Parietal lobe (tissue), 1 donor: ENCODE measurements around the gene TCEAL6. TPM values are rescaled to one million over a fixed set of nuclear protein-coding genes. Genes with fewer than 3 reads are reported as not detected.

Experiments
- total RNA-seq: library from RNA; depleted of rRNA; stranded (reverse); fragments of >200 nt; gene quantifications from one replicate; pipeline ENCODE4 v1.2.3, GENCODE V29; 2014

The TCEAL6 gene
- total RNA-seq: 5.9 TPM

DNA sequence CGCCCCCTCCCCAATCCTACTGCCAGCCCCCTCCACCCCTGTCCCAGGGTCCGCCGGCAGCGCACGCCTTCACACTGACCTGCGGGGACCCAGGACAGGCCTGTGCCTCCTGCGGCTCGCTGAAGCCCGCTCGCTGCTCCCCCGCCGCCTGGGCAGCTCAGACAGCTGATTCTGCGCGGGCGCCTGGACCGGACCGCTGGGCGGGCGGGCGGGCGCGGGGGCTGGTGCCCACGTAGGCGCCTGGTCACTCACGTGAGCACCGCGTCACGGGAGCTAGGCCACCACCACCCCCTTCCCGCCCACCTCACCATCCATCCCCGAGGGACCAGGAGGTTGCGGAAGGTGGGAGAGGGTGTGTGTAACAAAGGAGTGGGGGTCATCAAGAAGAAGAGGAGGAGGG, at the start of gene TCEAL6:
Gene TCEAL6 (minus strand): TSS at position 208 of the 400 bp plus-strand sequence.

GRCh38 chrX:102155806-102156179, 13.5 kb upstream of the TCEAL6 start, which contains the start of gene BEX5:
BEX5 (minus strand) TSS chrX:102155977; CDS start chrX:102154265, 1,712 bp downstream.

GRCh38 chrX:102125436-102125835, 16.8 kb downstream of the TCEAL6 start, which contains the start of gene TCEAL2:
TCEAL2 (plus strand) TSS chrX:102125679; CDS start chrX:102126831, 1,152 bp downstream.

Other genes with a start within 250 kb of the TCEAL6 start
- gene ZMAT1, start 210.5 kb downstream of the TCEAL6 start, total RNA-seq: 22.8 TPM
- gene TCEAL2, start 16.8 kb downstream of the TCEAL6 start, total RNA-seq: 29.4 TPM
- 24.7 TPM for gene BEX5, start 13.5 kb upstream of the TCEAL6 start, total RNA-seq
- not detected for gene TCP11X1, start 72.8 kb upstream of the TCEAL6 start, total RNA-seq
- not detected for gene NXF2, start 104.7 kb upstream of the TCEAL6 start, total RNA-seq